Skeletal muscle tissue (tissue), 4 donors: ENCODE data around the gene FILIP1. TPM values are rescaled to one million over a fixed set of nuclear protein-coding genes. Genes with fewer than 3 reads are reported as not detected.

Experiments
- H3K27ac ChIP-seq: one replicate; pipeline ENCODE4 v1.7.0; 2013; ENCODE audit warnings: mild to moderate bottlenecking, low read depth, low read length, inconsistent platforms
- H3K27me3 ChIP-seq, 3 donors: one replicate each; pipeline ENCODE4 v1.7.0; 2013; ENCODE audit warnings: low read length in 3 of 3; ENCODE audit not compliant: control insufficient read depth in 3 of 3, insufficient read depth in 3 of 3
- H3K36me3 ChIP-seq, 3 donors: one replicate each; pipeline ENCODE4 v1.7.0; 2013; ENCODE audit warnings: low read length in 3 of 3; ENCODE audit not compliant: control insufficient read depth in 3 of 3, insufficient read depth in 3 of 3
- H3K4me1 ChIP-seq, 3 donors: one replicate each; pipeline ENCODE4 v1.7.0; 2013; ENCODE audit warnings: low read length in 3 of 3, mild to moderate bottlenecking in 3 of 3; ENCODE audit not compliant: control insufficient read depth in 3 of 3, insufficient read depth in 3 of 3
- H3K4me3 ChIP-seq, 3 donors: one replicate each; pipeline ENCODE4 v1.7.0; 2013; ENCODE audit warnings: low read length in 3 of 3
- H3K9ac ChIP-seq, 3 donors: one replicate each; pipeline ENCODE4 v1.7.0; 2013; ENCODE audit warnings: low read length in 3 of 3, mild to moderate bottlenecking in 3 of 3, moderate library complexity in 2 of 3, low read depth in 1 of 3
- H3K9me3 ChIP-seq, 3 donors: one replicate each; pipeline ENCODE4 v1.7.0; 2013; ENCODE audit warnings: low read length in 3 of 3; ENCODE audit not compliant: control insufficient read depth in 3 of 3
- total RNA-seq: library from RNA; depleted of rRNA; stranded (reverse); fragments of >200 nt; gene quantifications from one replicate; pipeline ENCODE4 v1.2.3, GENCODE V29; 2014
- donor health status: Osteomylitis.

The FILIP1 gene
- total RNA-seq, 1 donor from 2014 or later: 19.3 TPM

DNA sequence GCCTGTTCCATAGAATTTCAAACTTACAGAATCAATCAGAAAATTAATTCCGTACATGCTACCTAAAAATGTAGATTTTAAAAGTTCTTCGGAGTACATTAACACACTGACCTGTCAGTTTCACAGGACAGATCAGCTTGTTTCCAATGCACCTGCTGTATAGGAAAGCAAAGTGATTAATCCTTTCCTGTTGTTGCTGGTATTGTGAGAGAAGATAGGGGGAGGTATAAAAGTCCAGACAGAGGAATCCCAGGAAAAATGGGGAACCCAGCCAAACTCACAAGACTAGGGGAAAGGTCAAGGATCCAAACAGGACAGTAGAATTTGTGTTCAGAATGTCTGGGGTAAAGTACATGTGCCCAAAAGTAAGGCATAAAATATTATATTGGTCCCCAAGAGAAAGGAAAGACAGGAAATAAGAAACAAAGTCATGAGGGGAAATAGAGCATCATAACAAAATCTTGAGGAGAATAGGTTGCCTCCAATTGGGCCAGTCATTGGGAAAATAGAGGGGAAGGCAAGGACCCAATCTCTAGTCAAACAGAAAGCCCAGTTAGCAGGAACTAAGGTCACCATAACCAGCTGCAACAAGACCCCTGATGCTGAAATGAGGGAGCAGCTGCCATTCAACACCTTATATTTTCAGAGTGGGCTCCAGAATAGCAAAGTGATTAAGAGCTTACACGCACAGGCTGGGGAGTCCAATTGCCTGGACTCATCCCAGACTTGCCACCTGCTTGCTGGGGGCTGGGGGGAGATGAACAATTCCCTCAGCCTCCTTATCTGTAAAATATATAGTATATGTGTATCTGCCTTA lies 10.3 kb downstream of the FILIP1 start:
- Histone ChIP-seq H3K4me1 (peaks cover 49 to 68% (median 54%) of the 10 kb centered on the region in 3 donors), H3K9ac (no peak overlapping the region), H3K36me3 (no peaks in the 10 kb centered on the region), H3K9me3 (no peaks in the 10 kb centered on the region), H3K27ac (peak overlapping the region; percentile 48), H3K4me3 (peak overlapping the region in 2 of 3 donors; percentile 2 to 27), H3K27me3 (no peaks in the 10 kb centered on the region)

DNA sequence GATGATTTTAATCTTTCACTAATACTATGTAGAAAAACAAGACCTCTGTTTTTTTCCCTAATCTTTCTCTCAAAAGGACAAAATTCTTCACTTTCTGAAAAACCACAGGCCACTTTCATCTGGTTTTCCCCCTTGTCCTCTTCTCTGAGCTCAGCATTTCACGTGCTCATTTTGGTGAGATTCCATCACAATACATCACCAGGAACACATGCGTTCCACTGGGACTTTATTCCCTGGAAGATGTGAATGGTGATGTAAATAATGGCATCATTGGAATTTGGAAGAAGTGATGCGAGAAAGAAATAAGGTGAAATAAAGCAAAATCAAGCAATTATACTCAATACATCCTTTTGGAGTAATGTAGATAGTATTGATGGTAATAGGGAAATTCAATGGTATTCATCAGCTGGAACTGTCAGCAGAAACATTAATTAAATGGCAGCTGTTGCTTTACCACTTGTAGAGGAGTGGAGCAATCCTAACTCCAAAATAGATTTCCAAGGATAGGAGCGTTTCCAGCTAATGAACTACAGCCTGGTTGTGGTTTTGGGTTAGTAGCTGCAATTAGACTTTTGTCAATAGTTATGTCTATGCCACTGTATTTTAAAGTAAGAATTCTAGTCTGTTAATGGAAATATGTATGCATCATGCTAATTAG lies 11.5 kb downstream of the FILIP1 start:
- no peak overlapping the region for H3K9ac ChIP-seq
- peaks cover 44 to 57% (median 50%) of the 10 kb centered on the region in 3 donors for H3K4me1 ChIP-seq
- peak overlapping the region; percentile 51 for H3K27ac ChIP-seq
- no peaks in the 10 kb centered on the region for H3K9me3 ChIP-seq
- H3K36me3 ChIP-seq: no peaks in the 10 kb centered on the region
- no peaks in the 10 kb centered on the region for H3K27me3 ChIP-seq
- peak overlapping the region in 1 of 3 donors; percentile 10 for H3K4me3 ChIP-seq

DNA sequence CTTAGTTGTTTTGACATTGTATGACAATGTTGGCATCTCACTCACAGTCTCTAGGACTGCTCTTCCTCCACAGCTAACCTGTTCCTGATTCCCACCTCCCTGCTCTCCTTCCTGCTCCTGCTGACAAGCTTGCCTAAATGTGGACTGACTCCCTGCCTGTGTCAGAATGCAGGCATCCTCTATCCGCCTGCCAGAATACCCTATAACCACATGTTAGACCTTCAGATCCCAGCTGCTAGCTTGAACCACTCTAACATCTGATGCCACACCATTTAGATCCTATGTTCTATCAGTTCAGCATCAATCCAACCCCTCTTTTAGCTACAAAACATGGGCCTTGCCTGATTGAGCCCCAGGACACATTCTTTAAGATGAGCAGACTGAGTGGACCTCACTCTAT lies 12.2 kb downstream of the FILIP1 start:
- H3K4me1 ChIP-seq: peaks cover 39 to 56% (median 46%) of the 10 kb centered on the region in 3 donors
- no peak overlapping the region for H3K9ac ChIP-seq
- no peaks in the 10 kb centered on the region for H3K27me3 ChIP-seq
- H3K36me3 ChIP-seq: no peaks in the 10 kb centered on the region
- H3K27ac ChIP-seq: peak overlapping the region; percentile 51
- H3K9me3 ChIP-seq: no peaks in the 10 kb centered on the region
- peak overlapping the region in 1 of 3 donors; percentile 11 for H3K4me3 ChIP-seq

DNA sequence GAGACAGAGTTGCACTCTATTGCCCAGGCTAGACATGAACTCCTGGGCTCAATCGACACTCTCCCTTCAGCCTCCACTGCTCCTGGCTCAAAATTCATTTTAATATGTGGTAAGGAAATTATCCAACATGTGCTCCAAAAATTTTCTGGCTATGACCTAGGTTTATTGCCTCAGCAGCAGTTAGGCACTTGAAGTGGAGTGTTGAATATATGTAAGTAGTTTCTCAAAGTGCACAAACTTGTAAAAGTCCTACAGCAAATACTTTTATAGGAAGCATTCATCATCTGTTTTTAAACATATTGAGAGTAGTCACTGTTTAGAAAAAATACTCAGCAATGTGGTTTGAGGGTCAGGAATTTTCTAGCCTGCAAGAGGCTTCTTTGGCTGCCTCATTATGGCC lies 13.2 kb downstream of the FILIP1 start:
- H3K36me3 ChIP-seq: no peaks in the 10 kb centered on the region
- no peak overlapping the region for H3K4me3 ChIP-seq
- peak overlapping the region in 1 of 3 donors; percentile 25 for H3K9ac ChIP-seq
- peak overlapping the region; percentile 51 for H3K27ac ChIP-seq
- no peaks in the 10 kb centered on the region for H3K9me3 ChIP-seq
- peaks cover 34 to 49% (median 40%) of the 10 kb centered on the region in 3 donors for H3K4me1 ChIP-seq
- H3K27me3 ChIP-seq: no peaks in the 10 kb centered on the region

DNA sequence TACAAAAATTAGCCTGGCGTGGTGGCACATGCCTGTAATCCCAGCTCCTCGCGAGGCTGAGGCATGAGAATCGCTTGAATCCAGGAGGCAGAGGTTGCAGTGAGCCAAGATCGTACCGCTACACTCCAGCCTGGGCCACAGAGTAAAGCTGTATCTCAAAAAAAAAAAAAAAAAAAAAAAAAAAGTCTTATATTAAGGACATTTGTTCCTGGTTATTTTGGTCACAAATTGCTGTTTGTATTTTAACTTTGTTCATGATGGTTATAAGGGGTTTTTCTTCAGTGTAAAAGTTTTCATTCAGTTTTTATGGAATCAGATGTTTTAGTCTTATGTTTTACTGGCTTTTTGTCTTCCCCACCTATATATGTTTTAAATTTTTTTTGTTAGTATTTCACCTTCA lies 13.9 kb downstream of the FILIP1 start:
- H3K9ac ChIP-seq: no peak overlapping the region
- no peaks in the 10 kb centered on the region for H3K36me3 ChIP-seq
- no peak overlapping the region for H3K27ac ChIP-seq
- no peaks in the 10 kb centered on the region for H3K9me3 ChIP-seq
- peaks cover 34 to 44% (median 40%) of the 10 kb centered on the region in 3 donors for H3K4me1 ChIP-seq
- no peaks in the 10 kb centered on the region for H3K27me3 ChIP-seq
- no peak overlapping the region for H3K4me3 ChIP-seq

DNA sequence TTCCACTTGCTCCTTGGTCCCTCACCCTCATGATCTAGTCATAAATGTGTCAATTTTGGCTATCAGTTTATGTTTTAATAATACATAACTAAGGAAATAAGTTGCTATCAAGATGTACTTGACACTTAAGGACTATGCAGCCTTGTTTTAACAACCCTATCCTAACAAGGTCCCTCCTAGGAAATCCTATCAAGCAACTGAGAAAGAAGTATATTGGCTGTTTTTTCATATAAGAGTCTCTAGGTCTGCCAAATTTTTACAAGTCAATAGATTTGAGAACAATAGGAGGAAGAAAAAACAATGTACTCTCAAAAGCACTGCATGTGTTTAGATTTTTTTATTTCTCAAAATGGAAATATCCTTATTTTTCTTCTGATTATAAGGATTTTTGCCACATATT lies 14.7 kb downstream of the FILIP1 start:
- no peaks in the 10 kb centered on the region for H3K36me3 ChIP-seq
- no peak overlapping the region for H3K4me3 ChIP-seq
- no peaks in the 10 kb centered on the region for H3K27me3 ChIP-seq
- no peak overlapping the region for H3K9ac ChIP-seq
- H3K4me1 ChIP-seq: peaks cover 34 to 42% (median 38%) of the 10 kb centered on the region in 3 donors
- no peak overlapping the region for H3K27ac ChIP-seq
- no peaks in the 10 kb centered on the region for H3K9me3 ChIP-seq

DNA sequence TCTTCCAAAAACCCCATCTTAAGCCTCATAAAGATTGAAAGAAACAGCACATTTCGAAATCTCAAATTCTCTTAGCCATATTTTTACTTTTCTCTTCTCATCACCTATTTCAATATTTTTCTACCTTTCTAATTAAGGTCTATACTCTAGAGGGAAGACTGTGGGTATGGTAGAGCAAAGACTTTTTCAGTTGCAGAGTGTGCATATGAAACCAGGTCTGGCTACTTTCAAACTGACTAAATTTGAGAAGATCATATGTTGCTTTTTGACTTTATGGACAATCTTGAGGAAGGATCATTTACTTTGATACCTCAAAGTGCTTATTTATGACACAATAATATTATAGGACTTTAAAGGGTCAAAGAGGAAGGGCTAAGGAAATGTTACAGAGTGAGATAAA lies 20.7 kb downstream of the FILIP1 start:
- Histone ChIP-seq H3K9me3 (no peaks in the 10 kb centered on the region), H3K4me1 (peaks cover 2 to 7% (median 3%) of the 10 kb centered on the region in 3 donors), H3K27me3 (no peaks in the 10 kb centered on the region), H3K4me3 (no peak overlapping the region), H3K9ac (no peak overlapping the region), H3K36me3 (no peaks in the 10 kb centered on the region), H3K27ac (no peak overlapping the region)

DNA sequence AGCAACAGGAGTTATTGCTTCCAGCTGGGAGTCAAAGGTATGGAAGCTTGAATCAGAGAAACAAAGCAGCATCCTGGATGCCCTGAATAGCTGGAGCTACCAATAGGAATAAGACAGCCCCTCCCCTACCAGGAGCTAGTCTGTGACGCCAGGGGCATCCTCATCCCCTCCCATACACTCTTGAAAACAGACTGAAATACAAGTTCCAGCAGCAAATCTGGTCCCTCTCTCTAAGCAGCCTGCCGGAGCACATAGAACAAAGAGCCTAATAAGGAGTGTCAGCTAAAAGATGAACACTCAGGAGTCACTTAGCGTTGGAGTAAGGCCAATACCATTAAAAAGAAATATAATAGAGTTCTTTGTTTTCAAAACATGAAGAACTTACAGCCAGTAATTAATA lies 25.6 kb downstream of the FILIP1 start:
- no peak overlapping the region for H3K9ac ChIP-seq
- peak overlapping the region; percentile 26 for H3K27ac ChIP-seq
- no peaks in the 10 kb centered on the region for H3K27me3 ChIP-seq
- no peaks in the 10 kb centered on the region for H3K9me3 ChIP-seq
- H3K36me3 ChIP-seq: no peaks in the 10 kb centered on the region
- peak overlapping the region in 1 of 3 donors; percentile 2 for H3K4me3 ChIP-seq
- peaks cover 7 to 18% (median 17%) of the 10 kb centered on the region in 3 donors for H3K4me1 ChIP-seq

DNA sequence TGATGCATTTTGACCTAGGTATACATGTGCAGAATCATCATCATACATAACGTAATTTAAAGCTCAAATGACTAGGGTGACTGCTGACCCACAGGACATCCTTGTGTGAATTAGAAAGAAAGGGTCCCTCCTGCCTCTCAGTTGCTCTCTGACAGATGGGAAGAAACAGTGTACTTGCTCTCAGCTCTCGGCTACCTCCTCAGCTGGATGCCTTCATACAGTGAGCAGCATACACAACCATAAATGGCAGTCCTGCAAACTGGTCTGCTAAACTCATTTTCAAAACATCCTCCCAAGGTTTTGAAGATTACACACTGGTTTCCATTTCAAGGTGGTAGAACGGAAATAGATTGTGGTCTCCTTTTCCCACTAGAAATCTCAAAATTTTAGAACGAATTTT lies 26.3 kb downstream of the FILIP1 start:
- peaks cover 7 to 21% (median 21%) of the 10 kb centered on the region in 3 donors for H3K4me1 ChIP-seq
- H3K36me3 ChIP-seq: no peaks in the 10 kb centered on the region
- peak overlapping the region; percentile 26 for H3K27ac ChIP-seq
- H3K4me3 ChIP-seq: no peak overlapping the region
- H3K9ac ChIP-seq: no peak overlapping the region
- no peaks in the 10 kb centered on the region for H3K9me3 ChIP-seq
- no peaks in the 10 kb centered on the region for H3K27me3 ChIP-seq

DNA sequence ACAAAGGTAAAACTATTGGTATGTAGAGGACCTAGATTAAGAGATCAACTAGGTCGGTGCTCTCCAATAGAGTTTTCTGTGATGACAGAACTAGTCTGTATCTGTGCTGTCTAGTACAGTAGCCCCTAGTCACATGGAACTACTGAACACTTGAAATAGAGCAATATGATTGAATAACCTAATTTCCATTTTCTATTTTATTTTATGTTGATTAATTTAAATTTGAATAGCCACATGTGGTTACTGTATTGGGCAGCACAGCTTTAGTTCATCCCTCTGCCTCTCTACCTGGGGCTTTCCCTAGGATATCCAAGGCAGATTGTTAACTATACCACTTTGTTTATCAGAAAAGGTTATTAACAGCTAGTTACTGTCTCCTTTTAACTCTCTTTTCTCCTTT lies 27.0 kb downstream of the FILIP1 start:
- H3K36me3 ChIP-seq: no peaks in the 10 kb centered on the region
- no peak overlapping the region for H3K4me3 ChIP-seq
- H3K9ac ChIP-seq: no peak overlapping the region
- H3K9me3 ChIP-seq: no peaks in the 10 kb centered on the region
- no peaks in the 10 kb centered on the region for H3K27me3 ChIP-seq
- H3K4me1 ChIP-seq: peaks cover 12 to 27% (median 23%) of the 10 kb centered on the region in 3 donors
- no peak overlapping the region for H3K27ac ChIP-seq
